Measurements from ENCODE around the gene SPATA7. TPM values are rescaled to one million over a fixed set of nuclear protein-coding genes. Genes with fewer than 3 reads are reported as not detected.

The SPATA7 gene
- total and polyA plus RNA-seq, 2 experiments from 2014 or later: 16.5 to 17.8 TPM

GRCh38 chr14:88420187-88420586, 34.7 kb downstream of the SPATA7 start:
- H3F3A ChIP-seq (replicated peaks; ENCODE audit: low read depth): no peaks in the 10 kb centered on the region
- no peaks in the 10 kb centered on the region for H3K9me2 ChIP-seq (ENCODE audit: insufficient read depth)
- H3K27me3 ChIP-seq (ENCODE audit: insufficient read depth): no peaks in the 10 kb centered on the region
- peaks cover 7% of the 10 kb centered on the region; the same call in 2 of the 3 replicates for H3K9me3 Mint-ChIP-seq
- H3K79me2 ChIP-seq (replicated peaks; ENCODE audit: insufficient read depth): no peaks in the 10 kb centered on the region
- H3K4me2 ChIP-seq: no peak overlapping the region
- DNase-seq (ENCODE audit: low spot score) (no peak), ATAC-seq (no peak)
- H3K4me3 ChIP-seq: no peak overlapping the region
- H3K4me1 Mint-ChIP-seq: no peaks in the 10 kb centered on the region
- H3K4me3 Mint-ChIP-seq: no peak overlapping the region
- H3K4me1 ChIP-seq (ENCODE audit: insufficient read depth): no peaks in the 10 kb centered on the region
- H3K27ac ChIP-seq (ENCODE audit: low read depth): no peak overlapping the region
- H3K27ac Mint-ChIP-seq: no peak overlapping the region
- H4K20me1 ChIP-seq (replicated peaks; ENCODE audit: insufficient read depth): no peaks in the 10 kb centered on the region
- no peaks in the 10 kb centered on the region for H3K27me3 Mint-ChIP-seq (ENCODE audit: insufficient read depth, low read depth, poor library complexity)
- no peak overlapping the region for H2AFZ ChIP-seq
- no peaks in the 10 kb centered on the region; the same call in 1 of the 2 replicates for H3K36me3 ChIP-seq (ENCODE audit: insufficient read depth)
- peaks cover 24% of the 10 kb centered on the region for H3K36me3 Mint-ChIP-seq (ENCODE audit: low read depth)
- TF ChIP-seq NANOG (IDR thresholded peaks at IDR 0.05; ENCODE audit: borderline replicate concordance): no peak
- TF ChIP-seq, protein P1, sequence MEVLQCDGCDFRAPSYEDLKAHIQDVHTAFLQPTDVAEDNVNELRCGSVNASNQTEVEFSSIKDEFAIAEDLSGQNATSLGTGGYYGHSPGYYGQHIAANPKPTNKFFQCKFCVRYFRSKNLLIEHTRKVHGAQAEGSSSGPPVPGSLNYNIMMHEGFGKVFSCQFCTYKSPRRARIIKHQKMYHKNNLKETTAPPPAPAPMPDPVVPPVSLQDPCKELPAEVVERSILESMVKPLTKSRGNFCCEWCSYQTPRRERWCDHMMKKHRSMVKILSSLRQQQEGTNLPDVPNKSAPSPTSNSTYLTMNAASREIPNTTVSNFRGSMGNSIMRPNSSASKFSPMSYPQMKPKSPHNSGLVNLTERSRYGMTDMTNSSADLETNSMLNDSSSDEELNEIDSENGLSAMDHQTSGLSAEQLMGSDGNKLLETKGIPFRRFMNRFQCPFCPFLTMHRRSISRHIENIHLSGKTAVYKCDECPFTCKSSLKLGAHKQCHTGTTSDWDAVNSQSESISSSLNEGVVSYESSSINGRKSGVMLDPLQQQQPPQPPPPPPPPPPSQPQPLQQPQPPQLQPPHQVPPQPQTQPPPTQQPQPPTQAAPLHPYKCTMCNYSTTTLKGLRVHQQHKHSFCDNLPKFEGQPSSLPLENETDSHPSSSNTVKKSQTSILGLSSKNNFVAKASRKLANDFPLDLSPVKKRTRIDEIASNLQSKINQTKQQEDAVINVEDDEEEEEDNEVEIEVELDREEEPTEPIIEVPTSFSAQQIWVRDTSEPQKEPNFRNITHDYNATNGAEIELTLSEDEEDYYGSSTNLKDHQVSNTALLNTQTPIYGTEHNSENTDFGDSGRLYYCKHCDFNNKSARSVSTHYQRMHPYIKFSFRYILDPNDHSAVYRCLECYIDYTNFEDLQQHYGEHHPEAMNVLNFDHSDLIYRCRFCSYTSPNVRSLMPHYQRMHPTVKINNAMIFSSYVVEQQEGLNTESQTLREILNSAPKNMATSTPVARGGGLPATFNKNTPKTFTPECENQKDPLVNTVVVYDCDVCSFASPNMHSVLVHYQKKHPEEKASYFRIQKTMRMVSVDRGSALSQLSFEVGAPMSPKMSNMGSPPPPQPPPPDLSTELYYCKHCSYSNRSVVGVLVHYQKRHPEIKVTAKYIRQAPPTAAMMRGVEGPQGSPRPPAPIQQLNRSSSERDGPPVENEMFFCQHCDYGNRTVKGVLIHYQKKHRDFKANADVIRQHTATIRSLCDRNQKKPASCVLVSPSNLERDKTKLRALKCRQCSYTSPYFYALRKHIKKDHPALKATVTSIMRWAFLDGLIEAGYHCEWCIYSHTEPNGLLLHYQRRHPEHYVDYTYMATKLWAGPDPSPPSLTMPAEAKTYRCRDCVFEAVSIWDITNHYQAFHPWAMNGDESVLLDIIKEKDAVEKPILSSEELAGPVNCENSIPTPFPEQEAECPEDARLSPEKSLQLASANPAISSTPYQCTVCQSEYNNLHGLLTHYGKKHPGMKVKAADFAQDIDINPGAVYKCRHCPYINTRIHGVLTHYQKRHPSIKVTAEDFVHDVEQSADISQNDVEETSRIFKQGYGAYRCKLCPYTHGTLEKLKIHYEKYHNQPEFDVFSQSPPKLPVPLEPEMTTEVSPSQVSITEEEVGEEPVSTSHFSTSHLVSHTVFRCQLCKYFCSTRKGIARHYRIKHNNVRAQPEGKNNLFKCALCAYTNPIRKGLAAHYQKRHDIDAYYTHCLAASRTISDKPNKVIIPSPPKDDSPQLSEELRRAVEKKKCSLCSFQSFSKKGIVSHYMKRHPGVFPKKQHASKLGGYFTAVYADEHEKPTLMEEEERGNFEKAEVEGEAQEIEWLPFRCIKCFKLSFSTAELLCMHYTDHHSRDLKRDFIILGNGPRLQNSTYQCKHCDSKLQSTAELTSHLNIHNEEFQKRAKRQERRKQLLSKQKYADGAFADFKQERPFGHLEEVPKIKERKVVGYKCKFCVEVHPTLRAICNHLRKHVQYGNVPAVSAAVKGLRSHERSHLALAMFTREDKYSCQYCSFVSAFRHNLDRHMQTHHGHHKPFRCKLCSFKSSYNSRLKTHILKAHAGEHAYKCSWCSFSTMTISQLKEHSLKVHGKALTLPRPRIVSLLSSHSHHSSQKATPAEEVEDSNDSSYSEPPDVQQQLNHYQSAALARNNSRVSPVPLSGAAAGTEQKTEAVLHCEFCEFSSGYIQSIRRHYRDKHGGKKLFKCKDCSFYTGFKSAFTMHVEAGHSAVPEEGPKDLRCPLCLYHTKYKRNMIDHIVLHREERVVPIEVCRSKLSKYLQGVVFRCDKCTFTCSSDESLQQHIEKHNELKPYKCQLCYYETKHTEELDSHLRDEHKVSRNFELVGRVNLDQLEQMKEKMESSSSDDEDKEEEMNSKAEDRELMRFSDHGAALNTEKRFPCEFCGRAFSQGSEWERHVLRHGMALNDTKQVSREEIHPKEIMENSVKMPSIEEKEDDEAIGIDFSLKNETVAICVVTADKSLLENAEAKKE (CRISPR knock-in tag; IDR thresholded peaks at IDR 0.05): no peak
- no peak for TF ChIP-seq ZNF331 (CRISPR knock-in tag; IDR thresholded peaks at IDR 0.05; ENCODE audit: low read depth)
- no peak for TF ChIP-seq EZH2 (IDR thresholded peaks at IDR 0.05; ENCODE audit: low read depth, unreplicated experiment)
- TF ChIP-seq POLR2AphosphoS5 (IDR thresholded peaks at IDR 0.05; ENCODE audit: low read depth): no peak

GRCh38 chr14:88421286-88421685, 35.8 kb downstream of the SPATA7 start:
- DNase-seq (ENCODE audit: low spot score): no peak
- Histone ChIP-seq H3K27ac (ENCODE audit: low read depth) (no peak overlapping the region), H3F3A (replicated peaks; ENCODE audit: low read depth) (no peaks in the 10 kb centered on the region), H3K79me2 (replicated peaks; ENCODE audit: insufficient read depth) (no peaks in the 10 kb centered on the region), H3K4me2 (no peak overlapping the region), H3K27me3 (ENCODE audit: insufficient read depth) (no peaks in the 10 kb centered on the region), H3K4me3 (no peak overlapping the region), H2AFZ (no peak overlapping the region), H3K9me2 (ENCODE audit: insufficient read depth) (no peaks in the 10 kb centered on the region), H3K4me1 (ENCODE audit: insufficient read depth) (no peaks in the 10 kb centered on the region), H3K36me3 (ENCODE audit: insufficient read depth) (no peaks in the 10 kb centered on the region; the same call in 1 of the 2 replicates), H4K20me1 (replicated peaks; ENCODE audit: insufficient read depth) (no peaks in the 10 kb centered on the region)
- H3K4me3 Mint-ChIP-seq: no peak overlapping the region
- ATAC-seq: no peak
- no peak overlapping the region for H3K27ac Mint-ChIP-seq
- peaks cover 5% of the 10 kb centered on the region; the same call in 1 of the 3 replicates for H3K9me3 Mint-ChIP-seq
- peaks cover 2% of the 10 kb centered on the region for H3K27me3 Mint-ChIP-seq (ENCODE audit: insufficient read depth, low read depth, poor library complexity)
- H3K36me3 Mint-ChIP-seq (ENCODE audit: low read depth): peaks cover 17% of the 10 kb centered on the region
- H3K4me1 Mint-ChIP-seq: no peaks in the 10 kb centered on the region; the same call in 2 of the 3 replicates
- TF ChIP-seq CREB1 (CRISPR knock-in tag; IDR thresholded peaks at IDR 0.05; ENCODE audit: low read depth) (no peak), EZH2phosphoT487 (IDR thresholded peaks at IDR 0.05; ENCODE audit: unreplicated experiment) (no peak), NANOG (IDR thresholded peaks at IDR 0.05; ENCODE audit: borderline replicate concordance) (no peak)
- TF ChIP-seq, protein P1 (CRISPR knock-in tag; IDR thresholded peaks at IDR 0.05): no peak

All from GM23338 (cell line).